IPS-18a (cell line): ENCODE measurements around the gene TAL1.

Source experiments
- H3K27ac ChIP-seq: one replicate; pipeline ENCODE4 v1.5.1; 2013; ENCODE audit warnings: low read length
- H3K27me3 ChIP-seq: one replicate; pipeline ENCODE4 v1.6.1; 2013; ENCODE audit warnings: mild to moderate bottlenecking, low read length; ENCODE audit not compliant: control insufficient read depth, insufficient read depth
- H3K36me3 ChIP-seq: one replicate; pipeline ENCODE4 v1.6.1; 2013; ENCODE audit warnings: low read depth, low read length; ENCODE audit not compliant: control insufficient read depth
- H3K4me1 ChIP-seq: one replicate; pipeline ENCODE4 v1.6.1; 2013; ENCODE audit warnings: low read depth, low read length; ENCODE audit not compliant: control insufficient read depth
- H3K4me3 ChIP-seq: one replicate; pipeline ENCODE4 v1.5.1; 2013; ENCODE audit warnings: low read length
- H3K9ac ChIP-seq: one replicate; pipeline ENCODE4 v1.6.1; 2013; ENCODE audit warnings: mild to moderate bottlenecking, low read length, moderate library complexity
- H3K9me3 ChIP-seq: one replicate; pipeline ENCODE4 v1.6.1; 2013; ENCODE audit warnings: low read depth, low read length; ENCODE audit not compliant: control insufficient read depth

The TAL1 gene

GRCh38 chr1:47241114-47242113 lies 9.4 kb upstream of the TAL1 start:
- H3K27ac ChIP-seq, result no peak overlapping the region
- H3K9me3 ChIP-seq, result no peaks in the 10 kb centered on the region
- no peak overlapping the region for H3K4me3 ChIP-seq
- H3K4me1 ChIP-seq, result peaks cover 5% of the 10 kb centered on the region
- H3K27me3 ChIP-seq, result peaks cover 42% of the 10 kb centered on the region
- H3K36me3 ChIP-seq, result no peaks in the 10 kb centered on the region
- no peak overlapping the region for H3K9ac ChIP-seq

- Histone ChIP-seq H3K9me3 (no peaks in the 10 kb centered on the region), H3K4me1 (peaks cover 10% of the 10 kb centered on the region), H3K9ac (no peak overlapping the region), H3K36me3 (no peaks in the 10 kb centered on the region), H3K27ac (no peak overlapping the region), H3K27me3 (peaks cover 60% of the 10 kb centered on the region), H3K4me3 (no peak overlapping the region)
These were observed 7.0 kb upstream of the TAL1 start for GRCh38 chr1:47238935-47239592.

- Histone ChIP-seq H3K27ac (no peak overlapping the region), H3K9me3 (no peaks in the 10 kb centered on the region), H3K27me3 (peaks cover 78% of the 10 kb centered on the region), H3K4me1 (peaks cover 15% of the 10 kb centered on the region), H3K4me3 (no peak overlapping the region), H3K9ac (no peak overlapping the region), H3K36me3 (no peaks in the 10 kb centered on the region)
These were observed 3.8 kb upstream of the TAL1 start for GRCh38 chr1:47235806-47236205.

- Histone ChIP-seq H3K4me3 (no peak overlapping the region), H3K27me3 (peaks cover 83% of the 10 kb centered on the region), H3K4me1 (peaks cover 20% of the 10 kb centered on the region), H3K9me3 (no peaks in the 10 kb centered on the region), H3K36me3 (no peaks in the 10 kb centered on the region), H3K27ac (no peak overlapping the region), H3K9ac (no peak overlapping the region)
These were observed 3.2 kb upstream of the TAL1 start for GRCh38 chr1:47235241-47235681.

- H3K9me3 ChIP-seq, result no peaks in the 10 kb centered on the region
- peaks cover 98% of the 10 kb centered on the region for H3K27me3 ChIP-seq
- H3K27ac ChIP-seq, result no peak overlapping the region
- H3K9ac ChIP-seq, result no peak overlapping the region
- peaks cover 41% of the 10 kb centered on the region for H3K4me1 ChIP-seq
- no peak overlapping the region for H3K4me3 ChIP-seq
- H3K36me3 ChIP-seq, result no peaks in the 10 kb centered on the region
These were observed 1.2 kb upstream of the TAL1 start for GRCh38 chr1:47233186-47233585.

GRCh38 chr1:47231301-47232186 lies 481 bp downstream of the TAL1 start:
- no peaks in the 10 kb centered on the region for H3K9me3 ChIP-seq
- H3K27ac ChIP-seq, result no peak overlapping the region
- peaks cover 48% of the 10 kb centered on the region for H3K4me1 ChIP-seq
- peak overlapping the region; percentile 49 for H3K4me3 ChIP-seq
- no peak overlapping the region for H3K9ac ChIP-seq
- no peaks in the 10 kb centered on the region for H3K36me3 ChIP-seq
- H3K27me3 ChIP-seq, result peaks cover 100% of the 10 kb centered on the region

- Histone ChIP-seq H3K27me3 (peaks cover 100% of the 10 kb centered on the region), H3K27ac (no peak overlapping the region), H3K36me3 (no peaks in the 10 kb centered on the region), H3K9me3 (no peaks in the 10 kb centered on the region), H3K9ac (no peak overlapping the region), H3K4me1 (peaks cover 52% of the 10 kb centered on the region), H3K4me3 (peak overlapping the region; percentile 39)
These were observed 1.2 kb downstream of the TAL1 start for GRCh38 chr1:47230692-47231300.

GRCh38 chr1:47229886-47230691 lies 1.9 kb downstream of the TAL1 start:
- no peaks in the 10 kb centered on the region for H3K9me3 ChIP-seq
- peaks cover 49% of the 10 kb centered on the region for H3K4me1 ChIP-seq
- peak overlapping the region; percentile 49 for H3K4me3 ChIP-seq
- no peak overlapping the region for H3K9ac ChIP-seq
- H3K27ac ChIP-seq, result no peak overlapping the region
- H3K27me3 ChIP-seq, result peaks cover 100% of the 10 kb centered on the region
- no peaks in the 10 kb centered on the region for H3K36me3 ChIP-seq

- H3K36me3 ChIP-seq, result no peaks in the 10 kb centered on the region
- no peak overlapping the region for H3K9ac ChIP-seq
- no peaks in the 10 kb centered on the region for H3K9me3 ChIP-seq
- H3K4me1 ChIP-seq, result peaks cover 46% of the 10 kb centered on the region
- no peak overlapping the region for H3K27ac ChIP-seq
- H3K27me3 ChIP-seq, result peaks cover 100% of the 10 kb centered on the region
- H3K4me3 ChIP-seq, result peak overlapping the region; percentile 49
These were observed 2.8 kb downstream of the TAL1 start for GRCh38 chr1:47229031-47229885.

GRCh38 chr1:47228644-47229030 lies 3.4 kb downstream of the TAL1 start:
- Histone ChIP-seq H3K9ac (no peak overlapping the region), H3K36me3 (no peaks in the 10 kb centered on the region), H3K27ac (no peak overlapping the region), H3K4me1 (peaks cover 52% of the 10 kb centered on the region), H3K4me3 (peak overlapping the region; percentile 49), H3K27me3 (peaks cover 100% of the 10 kb centered on the region), H3K9me3 (no peaks in the 10 kb centered on the region)
